HG02763 (cell line): ENCODE results near the gene CMTM2.
"Not testable (repeated sequence)": the region's sequence is repeated elsewhere in the genome, so short reads cannot be mapped to it uniquely, and the experiment has no call there.

Source experiments
- ATAC-seq: cut with Tn5 transposase; IDR thresholded peaks from one replicate; pipeline ENCODE4 v1.9.1; 2021; ENCODE audit warnings: mild to moderate bottlenecking, moderate library complexity; ENCODE audit not compliant: unreplicated experiment

CMTM2 gene

GRCh38 chr16:66627611-66628378 lies 48.5 kb downstream of the CMTM2 start:
- ATAC-seq, result not testable (repeated sequence)

- no peak for ATAC-seq
These were observed 50.6 kb downstream of the CMTM2 start for GRCh38 chr16:66629856-66630255.

GRCh38 chr16:66630561-66631260 lies 51.4 kb downstream of the CMTM2 start:
- ATAC-seq, result not testable (repeated sequence)

GRCh38 chr16:66631558-66631957 lies 52.3 kb downstream of the CMTM2 start:
- ATAC-seq, result not testable (repeated sequence)

GRCh38 chr16:66634527-66635196 lies 55.4 kb downstream of the CMTM2 start:
- ATAC-seq, result no peak

- ATAC-seq, result no peak
These were observed 56.1 kb downstream of the CMTM2 start for GRCh38 chr16:66635406-66635805.

GRCh38 chr16:66636199-66636598 lies 56.9 kb downstream of the CMTM2 start:
- ATAC-seq, result no peak

GRCh38 chr16:66637806-66638205 lies 58.5 kb downstream of the CMTM2 start:
- ATAC-seq, result no peak
